ENCODE results near the gene HRH1. TPM values are rescaled to one million over a fixed set of nuclear protein-coding genes. Genes with fewer than 3 reads are reported as not detected.
"Not testable (repeated sequence)": the region's sequence is repeated elsewhere in the genome, so short reads cannot be mapped to it uniquely, and the experiment has no call there.

HRH1 gene
- total and polyA plus RNA-seq, 9 donors = 3.4 to 24.1 (median 6.0) TPM

GRCh38 chr3:11128682-11129632, 25.3 kb upstream of the HRH1 start:
- Histone ChIP-seq H3K36me3 (no peaks in the 10 kb centered on the region), H3K27me3 (no peaks in the 10 kb centered on the region), H3K9me3 (no peaks in the 10 kb centered on the region), H3K4me3 (no peak overlapping the region), H3K4me1 (ENCODE audit: insufficient read depth) (no peaks in the 10 kb centered on the region), H3K27ac (no peak overlapping the region)
- DNase-seq = no peak
- TF ChIP-seq POLR2A (IDR thresholded peaks at IDR 0.05) (no peak), CTCF (IDR thresholded peaks at IDR 0.05) (no peak), EP300 (IDR thresholded peaks at IDR 0.05) (no peak)
- intact Hi-C loops (cut with DNase I) = no loop called here
- 84 to 87% (median 87%) methylated on average over 8 of the region's 8 CpGs for WGBS, 3 donors

- intact Hi-C loops (cut with DNase I) = no loop called here
- Histone ChIP-seq H3K27ac (no peak overlapping the region), H3K27me3 (no peaks in the 10 kb centered on the region), H3K4me3 (no peak overlapping the region), H3K9me3 (no peaks in the 10 kb centered on the region), H3K4me1 (ENCODE audit: insufficient read depth) (no peaks in the 10 kb centered on the region), H3K36me3 (no peaks in the 10 kb centered on the region)
- TF ChIP-seq CTCF (IDR thresholded peaks at IDR 0.05) = no peak
- TF ChIP-seq EP300 (IDR thresholded peaks at IDR 0.05) = no peak
- TF ChIP-seq POLR2A (IDR thresholded peaks at IDR 0.05) = no peak
- DNase-seq = no peak
- 68 to 74% (median 68%) methylated on average over 7 of the region's 7 CpGs for WGBS, 3 donors
These were observed 23.9 kb upstream of the HRH1 start for GRCh38 chr3:11130385-11130784.

GRCh38 chr3:11131371-11131770, 22.9 kb upstream of the HRH1 start:
- H3K4me3 ChIP-seq = no peak overlapping the region
- intact Hi-C loops (cut with DNase I) = no loop called here
- TF ChIP-seq POLR2A (IDR thresholded peaks at IDR 0.05) (no peak), EP300 (IDR thresholded peaks at IDR 0.05) (no peak), CTCF (IDR thresholded peaks at IDR 0.05) (no peak)
- H3K9me3 ChIP-seq = no peaks in the 10 kb centered on the region
- no peaks in the 10 kb centered on the region for H3K27me3 ChIP-seq
- no peak for DNase-seq
- H3K4me1 ChIP-seq (ENCODE audit: insufficient read depth) = no peaks in the 10 kb centered on the region
- H3K27ac ChIP-seq = no peak overlapping the region
- WGBS, 3 donors = 73 to 79% (median 76%) methylated on average over 5 of the region's 5 CpGs
- H3K36me3 ChIP-seq = no peaks in the 10 kb centered on the region

- H3K27me3 ChIP-seq; H3K4me1 ChIP-seq (ENCODE audit: insufficient read depth); H3K9me3 ChIP-seq; H3K4me3 ChIP-seq; H3K27ac ChIP-seq; DNase-seq; H3K36me3 ChIP-seq; intact Hi-C loops (cut with DNase I): not testable (repeated sequence)
- WGBS, 3 donors = 88 to 91% (median 91%) methylated on average over 7 of the region's 7 CpGs
These were observed 22.4 kb upstream of the HRH1 start for GRCh38 chr3:11131886-11132285.

- intact Hi-C loops (cut with DNase I) = no loop called here
- Histone ChIP-seq H3K4me3 (no peak overlapping the region), H3K36me3 (no peaks in the 10 kb centered on the region), H3K27me3 (no peaks in the 10 kb centered on the region), H3K4me1 (ENCODE audit: insufficient read depth) (no peaks in the 10 kb centered on the region), H3K27ac (no peak overlapping the region), H3K9me3 (no peaks in the 10 kb centered on the region)
- TF ChIP-seq CTCF (IDR thresholded peaks at IDR 0.05) (no peak), EP300 (IDR thresholded peaks at IDR 0.05) (no peak), POLR2A (IDR thresholded peaks at IDR 0.05) (no peak)
- 75 to 80% (median 75%) methylated on average over 4 of the region's 4 CpGs for WGBS, 3 donors
- no peak for DNase-seq
These were observed 21.4 kb upstream of the HRH1 start for GRCh38 chr3:11132861-11133260.

Measured in ovary (tissue), 9 donors.